ENCODE results near the gene SPATA16.

DNA sequence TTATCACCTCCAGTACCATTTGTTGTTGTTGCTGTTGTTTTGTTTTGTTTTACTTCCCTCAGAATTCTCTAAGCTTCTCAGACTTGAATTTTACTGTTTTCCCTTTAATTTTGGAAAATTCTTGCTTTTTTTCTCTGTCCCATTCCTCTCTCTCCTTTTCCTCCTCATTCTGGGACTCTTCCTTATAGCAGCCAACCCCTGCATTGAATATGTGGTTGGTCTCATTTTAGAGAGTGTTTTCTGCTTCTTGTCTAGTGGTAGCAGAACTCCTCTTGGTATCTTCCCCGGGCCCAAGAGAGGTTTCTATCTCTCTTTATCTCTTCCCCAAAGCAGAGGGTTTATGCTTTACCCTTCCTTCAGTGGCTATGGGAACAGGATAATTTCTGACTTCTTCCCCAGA lies 113.6 kb downstream of the SPATA16 start:
- TF ChIP-seq SP1 (IDR thresholded peaks at IDR 0.05) (no peak), SUZ12 (IDR thresholded peaks at IDR 0.05) (no peak), TARDBP (IDR thresholded peaks at IDR 0.05) (no peak), FOXA1 (IDR thresholded peaks at IDR 0.05) (no peak)
